SJCRH30 (cell line): ENCODE data around the gene PLEKHH3. TPM values are rescaled to one million over a fixed set of nuclear protein-coding genes. Genes with fewer than 3 reads are reported as not detected.

Source experiments
- DNase-seq, 2 experiments: peaks; one replicate each; pipeline ENCODE4 v3.0.0-alpha.2; 2015 to 2020
- H3K27ac ChIP-seq: fragments of 250-450 bp; sonication (Bioruptor Pico); 2 replicates; pipeline ENCODE4 v1.5.1; 2020; ENCODE audit warnings: mild to moderate bottlenecking, moderate library complexity
- H3K27me3 ChIP-seq: fragments of 250-450 bp; sonication (Bioruptor Pico); 2 replicates; pipeline ENCODE4 v1.5.1; 2020; ENCODE audit warnings: mild to moderate bottlenecking, moderate library complexity
- H3K36me3 ChIP-seq: fragments of 250-450 bp; sonication (Bioruptor Pico); 2 replicates; pipeline ENCODE4 v1.5.1; 2020; ENCODE audit warnings: mild to moderate bottlenecking, moderate library complexity
- H3K4me1 ChIP-seq: fragments of 250-450 bp; sonication (Bioruptor Pico); 2 replicates; pipeline ENCODE4 v1.5.1; 2020; ENCODE audit warnings: mild to moderate bottlenecking, moderate library complexity
- H3K4me3 ChIP-seq: fragments of 250-450 bp; sonication (Bioruptor Pico); 2 replicates; pipeline ENCODE4 v1.5.1; 2020; ENCODE audit warnings: mild to moderate bottlenecking, moderate library complexity
- H3K9me3 ChIP-seq: fragments of 250-450 bp; sonication (Bioruptor Pico); replicated peaks from 2 replicates; pipeline ENCODE4 v1.5.1; 2020; ENCODE audit warnings: mild to moderate bottlenecking, moderate library complexity
- total RNA-seq: library from RNA; depleted of rRNA; stranded (reverse); fragments of >200 nt; shearing (Covaris generic); gene quantifications from 2 replicates; pipeline ENCODE4 v1.2.3, GENCODE V29; 2014

The PLEKHH3 gene
- total RNA-seq, 1 experiment from 2014 or later, result 13.7 TPM

GRCh38 chr17:42697108-42697811 is 20.5 kb upstream of the PLEKHH3 start:
- Histone ChIP-seq H3K27ac (no peak overlapping the region), H3K4me1 (peaks cover 10% of the 10 kb centered on the region), H3K27me3 (no peaks in the 10 kb centered on the region), H3K36me3 (no peaks in the 10 kb centered on the region), H3K4me3 (no peak overlapping the region), H3K9me3 (no peaks in the 10 kb centered on the region)
- DNase-seq, result no peak

GRCh38 chr17:42695500-42695899 is 18.7 kb upstream of the PLEKHH3 start:
- H3K27me3 ChIP-seq, result no peaks in the 10 kb centered on the region
- peaks cover 10% of the 10 kb centered on the region for H3K4me1 ChIP-seq
- no peak overlapping the region for H3K4me3 ChIP-seq
- no peak for DNase-seq
- no peak overlapping the region for H3K27ac ChIP-seq
- H3K36me3 ChIP-seq, result no peaks in the 10 kb centered on the region
- H3K9me3 ChIP-seq, result no peaks in the 10 kb centered on the region

- H3K9me3 ChIP-seq, result no peaks in the 10 kb centered on the region
- H3K27ac ChIP-seq, result no peak overlapping the region
- H3K4me1 ChIP-seq, result peaks cover 8% of the 10 kb centered on the region
- H3K36me3 ChIP-seq, result no peaks in the 10 kb centered on the region
- no peaks in the 10 kb centered on the region for H3K27me3 ChIP-seq
- DNase-seq, result no peak
- H3K4me3 ChIP-seq, result no peak overlapping the region
Measured at GRCh38 chr17:42694524-42694923, 17.7 kb upstream of the PLEKHH3 start.

GRCh38 chr17:42692489-42692888 is 15.7 kb upstream of the PLEKHH3 start:
- no peak overlapping the region for H3K27ac ChIP-seq
- no peak overlapping the region for H3K4me3 ChIP-seq
- H3K4me1 ChIP-seq, result no peaks in the 10 kb centered on the region
- H3K27me3 ChIP-seq, result no peaks in the 10 kb centered on the region
- no peak for DNase-seq
- no peaks in the 10 kb centered on the region for H3K9me3 ChIP-seq
- H3K36me3 ChIP-seq, result no peaks in the 10 kb centered on the region

GRCh38 chr17:42691021-42691545 is 14.3 kb upstream of the PLEKHH3 start:
- Histone ChIP-seq H3K9me3 (no peaks in the 10 kb centered on the region), H3K27me3 (no peaks in the 10 kb centered on the region), H3K27ac (no peak overlapping the region), H3K4me3 (no peak overlapping the region), H3K36me3 (no peaks in the 10 kb centered on the region), H3K4me1 (no peaks in the 10 kb centered on the region)
- no peak for DNase-seq

- Histone ChIP-seq H3K4me3 (no peak overlapping the region), H3K9me3 (no peaks in the 10 kb centered on the region), H3K27ac (no peak overlapping the region), H3K27me3 (no peaks in the 10 kb centered on the region), H3K36me3 (no peaks in the 10 kb centered on the region), H3K4me1 (no peaks in the 10 kb centered on the region)
- no peak for DNase-seq
Measured at GRCh38 chr17:42690596-42690995, 13.8 kb upstream of the PLEKHH3 start.

- no peaks in the 10 kb centered on the region for H3K36me3 ChIP-seq
- no peaks in the 10 kb centered on the region for H3K4me1 ChIP-seq
- DNase-seq, result no peak
- H3K4me3 ChIP-seq, result no peak overlapping the region
- H3K27ac ChIP-seq, result no peak overlapping the region
- no peaks in the 10 kb centered on the region for H3K27me3 ChIP-seq
- no peaks in the 10 kb centered on the region for H3K9me3 ChIP-seq
Measured at GRCh38 chr17:42687707-42688320, 11.0 kb upstream of the PLEKHH3 start.

GRCh38 chr17:42686520-42687128 is 9.8 kb upstream of the PLEKHH3 start:
- Histone ChIP-seq H3K27me3 (no peaks in the 10 kb centered on the region), H3K4me3 (no peak overlapping the region), H3K9me3 (no peaks in the 10 kb centered on the region), H3K27ac (no peak overlapping the region), H3K36me3 (no peaks in the 10 kb centered on the region), H3K4me1 (no peaks in the 10 kb centered on the region)
- no peak for DNase-seq

GRCh38 chr17:42685831-42686230 is 9.0 kb upstream of the PLEKHH3 start:
- no peaks in the 10 kb centered on the region for H3K4me1 ChIP-seq
- DNase-seq, result no peak
- no peaks in the 10 kb centered on the region for H3K36me3 ChIP-seq
- H3K27ac ChIP-seq, result no peak overlapping the region
- H3K9me3 ChIP-seq, result no peaks in the 10 kb centered on the region
- no peak overlapping the region for H3K4me3 ChIP-seq
- H3K27me3 ChIP-seq, result no peaks in the 10 kb centered on the region

- Histone ChIP-seq H3K36me3 (no peaks in the 10 kb centered on the region), H3K27ac (no peak overlapping the region), H3K27me3 (no peaks in the 10 kb centered on the region), H3K4me1 (no peaks in the 10 kb centered on the region), H3K4me3 (no peak overlapping the region), H3K9me3 (no peaks in the 10 kb centered on the region)
- no peak for DNase-seq
Measured at GRCh38 chr17:42684929-42685556, 8.2 kb upstream of the PLEKHH3 start.

GRCh38 chr17:42683407-42684034 is 6.7 kb upstream of the PLEKHH3 start:
- Histone ChIP-seq H3K9me3 (no peaks in the 10 kb centered on the region), H3K4me3 (no peak overlapping the region), H3K4me1 (no peaks in the 10 kb centered on the region), H3K36me3 (no peaks in the 10 kb centered on the region), H3K27ac (no peak overlapping the region), H3K27me3 (no peaks in the 10 kb centered on the region)
- DNase-seq, result no peak

GRCh38 chr17:42682722-42683403 is 6.1 kb upstream of the PLEKHH3 start:
- peak; percentile 79 to 83 for DNase-seq

GRCh38 chr17:42681976-42682721 is 5.4 kb upstream of the PLEKHH3 start, which contains the start of gene CNTNAP1:
CNTNAP1 (plus strand) TSS chr17:42682531; CDS start chr17:42682830, 299 bp downstream.
- H3K4me1 ChIP-seq, result peaks cover 6% of the 10 kb centered on the region; the same call in 1 of the 2 replicates
- H3K9me3 ChIP-seq, result no peaks in the 10 kb centered on the region
- H3K4me3 ChIP-seq, result peak within 1 kb of the TSS; percentile 58
- no peaks in the 10 kb centered on the region for H3K36me3 ChIP-seq
- H3K27me3 ChIP-seq, result no peaks in the 10 kb centered on the region
- peak; percentile 66 to 75 for DNase-seq
- no peak within 1 kb of the TSS for H3K27ac ChIP-seq

More at GRCh38 chr17:42682722-42683403, 6.1 kb upstream of the PLEKHH3 start:
- Histone ChIP-seq H3K27me3 (no peaks in the 10 kb centered on the region), H3K27ac (no peak overlapping the region), H3K4me1 (no peaks in the 10 kb centered on the region), H3K36me3 (no peaks in the 10 kb centered on the region), H3K4me3 (peak overlapping the region; percentile 58), H3K9me3 (no peaks in the 10 kb centered on the region)
